ENCODE data around the gene RPS21. TPM values are rescaled to one million over a fixed set of nuclear protein-coding genes. Genes with fewer than 3 reads are reported as not detected.

The RPS21 gene
- total RNA-seq, 2 donors from 2014 or later: 1,025 to 2,724 TPM

DNA sequence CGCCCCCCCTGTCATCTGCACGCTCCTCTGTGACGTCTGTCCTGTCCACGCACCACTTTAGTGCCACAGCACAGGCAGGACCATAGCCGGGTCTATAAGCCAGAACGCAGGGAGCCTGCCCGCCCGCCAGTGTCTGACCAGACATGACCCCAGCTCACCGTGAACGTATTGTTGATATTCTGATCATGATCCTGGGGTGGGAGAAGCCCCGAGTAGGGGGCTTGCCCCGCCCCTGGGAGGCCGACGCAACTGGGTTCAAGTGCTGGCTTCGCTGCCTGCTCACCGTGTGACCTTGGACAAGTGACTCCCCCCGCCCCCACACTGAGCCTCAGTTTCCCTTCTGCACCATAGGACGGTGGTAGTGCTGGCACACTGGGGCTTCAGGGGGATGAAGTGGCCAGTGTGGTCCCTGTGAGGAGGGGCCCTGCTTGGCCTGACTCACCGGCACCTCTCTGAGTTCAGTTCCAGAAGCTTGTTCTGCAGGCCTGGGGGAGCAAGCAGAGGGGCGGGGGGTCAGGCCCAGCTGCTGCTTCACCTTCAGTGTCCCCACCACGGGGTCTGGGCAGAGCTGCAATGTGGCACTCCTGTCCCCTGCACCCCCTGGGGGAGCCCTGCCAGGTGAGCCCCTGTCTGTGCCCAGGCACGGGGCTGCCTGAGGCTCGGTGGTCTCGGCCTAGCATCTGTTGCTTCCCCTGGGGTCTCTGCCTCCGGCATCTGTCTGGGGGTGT is 31.2 kb downstream of the RPS21 start:
- Histone ChIP-seq H3K27me3 (replicated peaks; ENCODE audit: insufficient read depth) (no peaks in the 10 kb centered on the region), H3K4me3 (no peak overlapping the region), H3K27ac (no peak overlapping the region), H3K4me1 (ENCODE audit: control insufficient read depth in 1 of 2, low read depth in 2 of 2) (no peaks in the 10 kb centered on the region), H3K36me3 (no peaks in the 10 kb centered on the region), H3K9me3 (no peaks in the 10 kb centered on the region)
- TF ChIP-seq, protein P1, sequence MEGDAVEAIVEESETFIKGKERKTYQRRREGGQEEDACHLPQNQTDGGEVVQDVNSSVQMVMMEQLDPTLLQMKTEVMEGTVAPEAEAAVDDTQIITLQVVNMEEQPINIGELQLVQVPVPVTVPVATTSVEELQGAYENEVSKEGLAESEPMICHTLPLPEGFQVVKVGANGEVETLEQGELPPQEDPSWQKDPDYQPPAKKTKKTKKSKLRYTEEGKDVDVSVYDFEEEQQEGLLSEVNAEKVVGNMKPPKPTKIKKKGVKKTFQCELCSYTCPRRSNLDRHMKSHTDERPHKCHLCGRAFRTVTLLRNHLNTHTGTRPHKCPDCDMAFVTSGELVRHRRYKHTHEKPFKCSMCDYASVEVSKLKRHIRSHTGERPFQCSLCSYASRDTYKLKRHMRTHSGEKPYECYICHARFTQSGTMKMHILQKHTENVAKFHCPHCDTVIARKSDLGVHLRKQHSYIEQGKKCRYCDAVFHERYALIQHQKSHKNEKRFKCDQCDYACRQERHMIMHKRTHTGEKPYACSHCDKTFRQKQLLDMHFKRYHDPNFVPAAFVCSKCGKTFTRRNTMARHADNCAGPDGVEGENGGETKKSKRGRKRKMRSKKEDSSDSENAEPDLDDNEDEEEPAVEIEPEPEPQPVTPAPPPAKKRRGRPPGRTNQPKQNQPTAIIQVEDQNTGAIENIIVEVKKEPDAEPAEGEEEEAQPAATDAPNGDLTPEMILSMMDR (IDR thresholded peaks at IDR 0.05): no peak
- DNase-seq (ENCODE audit: low spot score): no peak
- no peak for ATAC-seq (ENCODE audit: insufficient number of reproducible peaks, low FRiP score, low read depth)

DNA sequence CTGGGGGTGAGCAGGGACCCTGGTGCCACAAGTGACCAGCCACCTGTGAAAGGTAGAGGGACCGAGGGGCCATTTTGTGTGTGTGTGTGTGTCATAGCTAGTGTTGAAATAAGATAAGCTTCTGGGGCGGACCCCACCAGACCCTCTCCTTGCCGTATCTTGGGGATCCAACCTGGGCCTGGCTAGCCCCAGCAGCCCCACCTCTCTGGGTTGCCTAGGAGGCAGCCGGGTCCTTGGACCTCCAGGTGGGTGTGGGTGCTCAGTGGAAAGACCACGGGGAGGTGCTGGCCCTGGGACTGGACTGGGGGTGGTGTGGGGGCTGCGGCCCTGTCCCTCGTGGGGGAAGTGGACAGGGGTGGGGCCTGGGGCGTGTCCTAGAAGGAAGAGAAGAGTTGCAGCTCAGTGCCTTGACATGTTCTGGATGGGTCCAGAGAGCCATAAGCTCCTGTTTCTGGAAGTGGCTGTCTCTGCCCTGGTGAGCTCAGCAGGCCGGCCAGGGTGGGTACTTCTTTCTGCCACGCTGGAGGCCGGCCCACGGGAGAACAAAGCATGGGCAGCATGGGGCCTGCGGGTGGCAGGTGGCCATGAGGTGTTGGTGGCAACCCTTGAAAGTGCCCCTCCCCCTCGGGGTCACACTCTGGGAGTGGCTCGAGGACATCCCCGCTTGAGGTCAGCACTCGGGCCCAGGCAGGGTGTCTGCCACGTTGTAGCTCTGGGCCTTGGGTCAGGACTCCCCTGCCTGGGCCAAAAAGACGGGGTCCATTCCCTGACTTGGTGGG is 32.0 kb downstream of the RPS21 start:
- DNase-seq (ENCODE audit: low spot score) (no peak), ATAC-seq (ENCODE audit: insufficient number of reproducible peaks, low FRiP score, low read depth) (no peak)
- no peaks in the 10 kb centered on the region for H3K27me3 ChIP-seq (replicated peaks; ENCODE audit: insufficient read depth)
- H3K4me1 ChIP-seq (ENCODE audit: control insufficient read depth in 1 of 2, low read depth in 2 of 2): no peaks in the 10 kb centered on the region
- H3K4me3 ChIP-seq: no peak overlapping the region
- TF ChIP-seq, protein P1 (IDR thresholded peaks at IDR 0.05): no peak
- H3K36me3 ChIP-seq: no peaks in the 10 kb centered on the region
- no peaks in the 10 kb centered on the region for H3K9me3 ChIP-seq
- H3K27ac ChIP-seq: no peak overlapping the region

DNA sequence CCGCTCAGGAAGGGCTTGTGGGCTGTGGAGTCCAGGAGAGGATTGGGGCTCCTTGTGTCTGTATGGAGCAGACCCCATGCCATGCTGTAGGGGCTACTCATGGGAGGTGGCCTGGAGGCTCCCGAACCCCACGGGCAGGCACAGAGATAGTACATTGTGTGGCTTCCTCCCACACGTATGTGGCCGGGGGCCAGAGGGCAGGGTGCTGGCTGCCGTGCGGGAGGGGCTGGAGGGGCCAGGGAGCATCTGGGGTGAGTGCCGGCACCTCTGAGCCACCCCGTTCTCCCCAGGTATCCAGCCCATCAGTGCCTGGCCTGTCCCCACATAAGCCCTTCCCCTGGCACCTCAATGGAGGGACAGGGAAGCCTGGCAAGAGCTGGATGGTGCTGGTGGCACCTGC is 32.9 kb downstream of the RPS21 start:
- H3K4me1 ChIP-seq (ENCODE audit: control insufficient read depth in 1 of 2, low read depth in 2 of 2): no peaks in the 10 kb centered on the region
- no peaks in the 10 kb centered on the region for H3K36me3 ChIP-seq
- H3K9me3 ChIP-seq: no peaks in the 10 kb centered on the region
- ATAC-seq (ENCODE audit: insufficient number of reproducible peaks, low FRiP score, low read depth) (no peak), DNase-seq (ENCODE audit: low spot score) (no peak)
- TF ChIP-seq, protein P1 (IDR thresholded peaks at IDR 0.05): no peak
- H3K27me3 ChIP-seq (replicated peaks; ENCODE audit: insufficient read depth): no peaks in the 10 kb centered on the region
- no peak overlapping the region for H3K4me3 ChIP-seq
- no peak overlapping the region for H3K27ac ChIP-seq

DNA sequence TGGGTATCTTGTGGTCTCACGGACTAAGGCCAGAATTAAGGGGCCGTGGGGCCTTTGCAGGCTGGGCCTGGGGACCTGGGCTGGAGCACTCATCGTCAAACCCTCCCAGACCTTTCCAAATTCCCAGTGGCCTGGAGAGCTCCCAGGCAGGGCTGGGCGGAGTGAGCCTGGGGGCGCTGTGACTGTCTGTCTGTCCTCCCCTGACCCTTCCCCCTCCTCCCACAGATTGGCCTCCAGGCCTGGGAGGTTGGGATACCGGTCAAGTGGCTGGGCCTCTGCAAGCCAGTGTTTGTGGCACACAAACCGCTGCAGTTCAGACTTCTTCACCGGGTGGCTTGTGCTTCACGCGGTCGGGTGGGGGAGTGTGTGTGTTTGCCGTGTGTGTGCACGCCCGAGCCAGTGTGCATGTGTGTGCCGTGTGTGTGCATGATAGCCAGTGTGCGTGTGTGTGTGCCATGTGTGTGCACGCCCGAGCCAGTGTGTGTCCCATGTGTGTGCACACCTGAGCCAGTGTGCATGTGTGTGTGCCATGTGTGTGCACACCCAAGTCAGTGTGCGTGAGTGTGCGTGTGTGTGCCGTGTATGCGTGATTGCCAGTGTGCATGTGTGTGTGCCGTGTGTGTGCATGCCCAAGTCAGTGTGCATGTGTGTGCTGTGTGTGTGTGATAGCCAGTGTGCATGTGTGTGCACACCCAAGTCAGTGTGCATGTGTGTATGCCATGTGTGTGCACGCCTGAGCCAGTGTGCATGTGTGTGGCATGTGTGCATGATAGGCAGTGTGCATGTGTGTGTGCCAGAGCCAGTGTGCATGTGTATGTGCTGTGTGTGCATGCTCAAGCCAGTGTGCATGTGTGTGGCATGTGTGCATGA is 34.2 kb downstream of the RPS21 start:
- Histone ChIP-seq H3K36me3 (no peaks in the 10 kb centered on the region), H3K9me3 (no peaks in the 10 kb centered on the region), H3K27ac (no peak overlapping the region), H3K4me1 (ENCODE audit: control insufficient read depth in 1 of 2, low read depth in 2 of 2) (no peaks in the 10 kb centered on the region), H3K4me3 (no peak overlapping the region), H3K27me3 (replicated peaks; ENCODE audit: insufficient read depth) (no peaks in the 10 kb centered on the region)
- ATAC-seq (ENCODE audit: insufficient number of reproducible peaks, low FRiP score, low read depth): no peak
- TF ChIP-seq, protein P1 (IDR thresholded peaks at IDR 0.05): no peak
- no peak for DNase-seq (ENCODE audit: low spot score)

DNA sequence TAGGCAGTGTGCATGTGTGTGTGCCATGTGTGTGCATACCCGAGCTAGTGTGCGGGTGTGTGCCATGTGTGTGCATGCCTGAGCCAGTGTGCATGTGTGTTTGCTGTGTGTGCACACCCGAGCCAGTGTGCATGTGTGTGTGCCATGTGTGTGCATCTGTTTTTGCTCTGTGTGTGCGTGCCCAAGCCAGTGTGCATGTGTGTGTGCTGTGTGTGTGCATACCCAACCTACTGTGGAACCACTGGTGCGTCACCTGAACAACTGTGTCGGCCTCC is 34.8 kb downstream of the RPS21 start:
- Histone ChIP-seq H3K4me1 (ENCODE audit: control insufficient read depth in 1 of 2, low read depth in 2 of 2) (no peaks in the 10 kb centered on the region), H3K27me3 (replicated peaks; ENCODE audit: insufficient read depth) (no peaks in the 10 kb centered on the region), H3K4me3 (no peak overlapping the region), H3K27ac (no peak overlapping the region), H3K36me3 (no peaks in the 10 kb centered on the region), H3K9me3 (no peaks in the 10 kb centered on the region)
- TF ChIP-seq, protein P1 (IDR thresholded peaks at IDR 0.05): no peak
- DNase-seq (ENCODE audit: low spot score) (no peak), ATAC-seq (ENCODE audit: insufficient number of reproducible peaks, low FRiP score, low read depth) (no peak)

Data from thoracic aorta (tissue), 2 donors.